Mesodermal cell (in vitro differentiated cells): Measurements from ENCODE around the gene ANGPT4.

ENCODE experiments used
- H3K27ac ChIP-seq: 2 replicates; pipeline ENCODE4 v1.7.0; 2013; ENCODE audit warnings: mild to moderate bottlenecking, low read depth, low read length, moderate library complexity; ENCODE audit not compliant: severe bottlenecking
- H3K36me3 ChIP-seq: 2 replicates; pipeline ENCODE4 v1.7.1; 2013; ENCODE audit warnings: mild to moderate bottlenecking, low read length, moderate library complexity; ENCODE audit not compliant: control insufficient read depth, insufficient read depth
- H3K4me1 ChIP-seq: one replicate; pipeline ENCODE4 v1.7.1; 2013; ENCODE audit warnings: mild to moderate bottlenecking, low read length; ENCODE audit not compliant: insufficient read depth, control insufficient read depth, poor library complexity, severe bottlenecking
- H3K4me3 ChIP-seq: 2 replicates; pipeline ENCODE4 v1.7.0; 2013; ENCODE audit warnings: low read length, control low read depth, mild to moderate bottlenecking; ENCODE audit not compliant: insufficient read depth, poor library complexity, severe bottlenecking; ENCODE audit errors: extremely low read depth
- H3K9me3 ChIP-seq: 2 replicates; pipeline ENCODE4 v1.7.1; 2013; ENCODE audit warnings: mild to moderate bottlenecking, low read length, moderate library complexity; ENCODE audit not compliant: control insufficient read depth
- WGBS, 2 experiments: methylation state at CpG; one replicate each; pipeline ENCODE4 v1.1.5; 2013; ENCODE audit warnings: missing lambda C conversion rate in 2 of 2; ENCODE audit not compliant: insufficient coverage in 2 of 2; 5-methylcytosine and 5-hydroxymethylcytosine counted together

Gene ANGPT4

GRCh38 chr20:843912-844311 is 72.2 kb downstream of the ANGPT4 start:
- Histone ChIP-seq H3K36me3 (no peaks in the 10 kb centered on the region), H3K9me3 (no peaks in the 10 kb centered on the region), H3K4me3 (no peak overlapping the region), H3K27ac (no peak overlapping the region), H3K4me1 (peaks cover 21% of the 10 kb centered on the region)
- 85 to 90% methylated on average over 6 to 8 of the region's 9 CpGs for WGBS, 2 experiments

GRCh38 chr20:842547-842940 is 73.6 kb downstream of the ANGPT4 start:
- WGBS, 2 experiments: no CpG with 5 or more reads among the region's 2 CpGs
- Histone ChIP-seq H3K4me3 (no peak overlapping the region), H3K9me3 (no peaks in the 10 kb centered on the region), H3K27ac (no peak overlapping the region), H3K4me1 (peaks cover 21% of the 10 kb centered on the region), H3K36me3 (no peaks in the 10 kb centered on the region)

- H3K4me3 ChIP-seq: peak overlapping the region; percentile 27
- H3K27ac ChIP-seq: no peak overlapping the region
- H3K36me3 ChIP-seq: no peaks in the 10 kb centered on the region
- WGBS, 2 experiments: 6 to 7% methylated on average over 46 to 51 of the region's 62 CpGs
- peaks cover 17% of the 10 kb centered on the region for H3K4me1 ChIP-seq
- no peaks in the 10 kb centered on the region for H3K9me3 ChIP-seq
Observed at GRCh38 chr20:841568-842546, 74.3 kb downstream of the ANGPT4 start.

- H3K9me3 ChIP-seq: no peaks in the 10 kb centered on the region
- no peaks in the 10 kb centered on the region for H3K36me3 ChIP-seq
- peaks cover 15% of the 10 kb centered on the region for H3K4me1 ChIP-seq
- no peak overlapping the region for H3K27ac ChIP-seq
- 15 to 20% methylated on average over 47 to 51 of the region's 59 CpGs for WGBS, 2 experiments
- H3K4me3 ChIP-seq: peak overlapping the region; percentile 27
Observed at GRCh38 chr20:840858-841567, 75.1 kb downstream of the ANGPT4 start.

GRCh38 chr20:840503-840857 is 75.7 kb downstream of the ANGPT4 start:
- 80 to 85% methylated on average over 6 to 7 of the region's 7 CpGs for WGBS, 2 experiments

GRCh38 chr20:839626-840025 is 76.5 kb downstream of the ANGPT4 start:
- no peak overlapping the region for H3K27ac ChIP-seq

More at GRCh38 chr20:840503-840857, 75.7 kb downstream of the ANGPT4 start:
- Histone ChIP-seq H3K36me3 (no peaks in the 10 kb centered on the region), H3K4me1 (peaks cover 16% of the 10 kb centered on the region), H3K27ac (no peak overlapping the region), H3K9me3 (no peaks in the 10 kb centered on the region), H3K4me3 (no peak overlapping the region)

GRCh38 chr20:839015-839414 is 77.1 kb downstream of the ANGPT4 start:
- peaks cover 15% of the 10 kb centered on the region for H3K4me1 ChIP-seq
- WGBS, 2 experiments: 89 to 90% methylated on average over 4 to 5 of the region's 5 CpGs
- no peaks in the 10 kb centered on the region for H3K9me3 ChIP-seq
- H3K36me3 ChIP-seq: no peaks in the 10 kb centered on the region
- H3K4me3 ChIP-seq: no peak overlapping the region
- H3K27ac ChIP-seq: no peak overlapping the region

More at GRCh38 chr20:839626-840025, 76.5 kb downstream of the ANGPT4 start:
- Histone ChIP-seq H3K4me1 (peaks cover 17% of the 10 kb centered on the region), H3K36me3 (no peaks in the 10 kb centered on the region), H3K9me3 (no peaks in the 10 kb centered on the region), H3K4me3 (no peak overlapping the region)
- 91 to 93% methylated on average over 6 to 7 of the region's 11 CpGs for WGBS, 2 experiments

- H3K9me3 ChIP-seq: no peaks in the 10 kb centered on the region
- H3K4me1 ChIP-seq: peaks cover 11% of the 10 kb centered on the region
- no peaks in the 10 kb centered on the region for H3K36me3 ChIP-seq
- WGBS, 2 experiments: no CpG with 5 or more reads among the region's 1 CpG
- H3K27ac ChIP-seq: no peak overlapping the region
- no peak overlapping the region for H3K4me3 ChIP-seq
Observed at GRCh38 chr20:836190-836589, 79.9 kb downstream of the ANGPT4 start.

- no peaks in the 10 kb centered on the region for H3K9me3 ChIP-seq
- 71 to 82% methylated on average over 1 of the region's 2 CpGs for WGBS, 2 experiments
- H3K4me3 ChIP-seq: no peak overlapping the region
- no peak overlapping the region for H3K27ac ChIP-seq
- H3K36me3 ChIP-seq: no peaks in the 10 kb centered on the region
- peaks cover 8% of the 10 kb centered on the region for H3K4me1 ChIP-seq
Observed at GRCh38 chr20:835608-836045, 80.5 kb downstream of the ANGPT4 start.

GRCh38 chr20:834151-834746 is 81.9 kb downstream of the ANGPT4 start:
- peaks cover 8% of the 10 kb centered on the region for H3K4me1 ChIP-seq
- peak overlapping the region; percentile 74 for H3K4me3 ChIP-seq
- H3K36me3 ChIP-seq: no peaks in the 10 kb centered on the region
- H3K9me3 ChIP-seq: no peaks in the 10 kb centered on the region
- 7% methylated on average over 18 of the region's 18 CpGs for WGBS, 2 experiments
- no peak overlapping the region for H3K27ac ChIP-seq
